GM19468 (cell line): ENCODE results near the gene MT1B.

Source experiments
- ATAC-seq: cut with Tn5 transposase; IDR thresholded peaks from one replicate; pipeline ENCODE4 v1.9.1; 2021; ENCODE audit warnings: mild to moderate bottlenecking, moderate library complexity, moderate number of reproducible peaks; ENCODE audit not compliant: unreplicated experiment; ENCODE audit errors: extremely low read depth

Gene MT1B

DNA sequence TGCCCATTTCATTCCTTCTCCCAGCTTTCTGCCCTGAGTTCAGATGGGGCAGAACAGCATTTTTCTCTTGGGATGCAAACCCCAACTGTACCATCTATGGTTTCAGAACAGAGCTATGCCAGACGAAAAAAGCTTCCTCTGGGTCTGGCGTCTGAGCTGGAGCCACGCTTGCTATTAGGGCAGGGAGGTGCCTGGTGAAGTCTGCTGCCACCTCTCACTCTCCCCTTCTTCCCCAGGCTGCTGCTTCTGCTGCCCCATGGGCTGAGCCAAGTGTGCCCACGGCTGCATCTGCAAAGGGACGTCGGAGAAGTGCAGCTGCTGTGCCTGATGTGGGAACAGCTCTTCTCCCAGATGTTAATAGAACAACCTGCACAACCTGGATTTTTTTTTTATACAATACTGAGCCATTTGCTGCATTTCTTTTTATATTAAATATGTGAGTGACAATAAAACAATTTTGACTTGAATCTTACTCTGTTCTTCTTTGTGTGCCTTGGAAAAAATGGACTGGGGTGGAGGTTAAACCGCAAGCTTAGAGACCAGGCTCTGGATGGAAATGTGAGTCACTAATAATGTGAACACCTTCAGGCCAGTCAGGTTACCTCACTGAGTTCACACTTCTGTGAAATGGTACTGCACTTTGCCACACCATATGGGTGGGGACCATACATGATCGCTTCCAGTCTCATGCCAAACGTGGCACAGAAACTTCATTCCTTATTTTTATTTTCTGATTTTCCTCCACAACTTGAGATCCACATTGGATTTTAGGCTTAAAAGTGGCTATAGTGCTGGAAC is 14.9 kb upstream of the MT1B start:
- ATAC-seq, result no peak

- no peak for ATAC-seq
Observed at GRCh38 chr16:56637814-56638750, 13.6 kb upstream of the MT1B start, which contains the start of gene MT1A. Gene MT1A, plus strand, starts transcription at chr16:56638666. Its CDS starts 73 bp downstream, at chr16:56638739.

- ATAC-seq, result no peak
Observed at GRCh38 chr16:56639045-56639444, 12.6 kb upstream of the MT1B start.

- ATAC-seq, result no peak
Observed at GRCh38 chr16:56640076-56640475, 11.6 kb upstream of the MT1B start.

DNA sequence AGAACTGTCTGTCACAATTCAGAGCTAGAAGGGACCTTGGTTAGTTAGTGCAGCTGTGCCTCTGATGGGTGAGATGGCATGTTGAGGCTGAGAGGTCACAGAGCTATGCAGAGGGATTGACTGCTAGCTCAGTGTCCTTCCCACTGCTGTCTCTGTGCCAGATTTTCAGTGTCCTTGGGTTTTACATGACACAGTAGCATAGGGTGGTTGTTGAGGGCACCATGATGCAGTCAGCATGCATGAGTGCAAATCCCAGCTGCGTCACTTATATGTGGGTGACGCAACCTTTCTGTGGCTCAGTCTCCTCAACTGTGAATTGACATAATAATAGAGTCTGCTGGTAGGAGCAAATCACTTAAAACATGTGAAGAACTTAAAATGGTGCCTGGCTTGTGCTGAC is 10.5 kb upstream of the MT1B start:
- no peak for ATAC-seq

DNA sequence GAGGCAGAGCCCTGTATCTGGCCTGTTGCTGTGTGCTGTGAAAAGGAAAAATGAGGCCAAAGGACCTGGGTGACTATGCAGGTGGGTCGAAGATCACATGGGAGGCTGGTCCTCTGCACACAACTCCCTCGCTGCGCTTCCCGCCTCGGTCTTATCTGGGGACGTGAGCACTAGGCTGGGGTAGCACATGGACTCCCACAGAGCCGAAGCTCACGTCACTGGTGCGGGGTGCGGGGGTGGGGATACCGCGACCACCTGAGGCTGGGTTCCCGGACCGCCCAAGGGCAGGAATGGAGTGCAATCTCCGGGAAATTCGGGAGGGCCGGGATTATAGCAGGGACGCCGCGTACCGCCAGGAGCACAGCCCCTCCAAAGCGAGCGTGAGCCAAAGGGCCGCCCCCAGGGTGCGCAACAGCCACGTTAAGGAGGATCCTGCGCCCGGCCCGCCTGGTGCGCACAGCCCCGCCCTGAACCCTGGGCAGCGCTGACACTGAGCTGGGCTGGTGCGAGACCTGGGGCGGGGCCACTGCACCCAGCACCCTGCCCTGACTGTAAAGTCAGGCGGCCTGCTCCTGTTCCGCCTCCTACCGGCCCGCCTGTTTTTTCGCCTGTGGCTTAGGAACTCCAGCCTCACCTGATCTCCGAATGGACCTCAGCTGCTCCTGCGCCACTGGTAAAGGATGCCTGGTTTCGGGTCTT is 8.5 kb upstream of the MT1B start:
- ATAC-seq, result no peak

DNA sequence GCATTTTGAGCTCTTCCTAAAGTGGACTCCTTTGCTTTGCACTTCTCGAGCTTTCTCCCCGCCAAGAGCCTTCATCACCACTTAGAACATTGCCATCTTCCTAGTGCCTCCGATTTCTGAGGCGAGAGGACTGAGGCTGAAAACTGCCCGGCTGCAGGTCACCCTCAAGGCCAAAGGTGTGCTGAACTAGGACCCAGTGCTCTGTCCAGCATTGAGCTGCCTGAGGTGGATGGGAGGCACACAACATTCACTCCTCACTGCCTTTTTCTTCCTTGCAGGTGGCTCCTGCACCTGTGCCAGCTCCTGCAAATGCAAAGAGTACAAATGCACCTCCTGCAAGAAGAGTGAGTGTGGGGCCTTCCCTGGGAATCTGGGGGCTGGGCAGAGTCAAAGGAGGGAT is 7.9 kb upstream of the MT1B start:
- no peak for ATAC-seq

- no peak for ATAC-seq
Observed at GRCh38 chr16:56645311-56645710, 6.4 kb upstream of the MT1B start.

DNA sequence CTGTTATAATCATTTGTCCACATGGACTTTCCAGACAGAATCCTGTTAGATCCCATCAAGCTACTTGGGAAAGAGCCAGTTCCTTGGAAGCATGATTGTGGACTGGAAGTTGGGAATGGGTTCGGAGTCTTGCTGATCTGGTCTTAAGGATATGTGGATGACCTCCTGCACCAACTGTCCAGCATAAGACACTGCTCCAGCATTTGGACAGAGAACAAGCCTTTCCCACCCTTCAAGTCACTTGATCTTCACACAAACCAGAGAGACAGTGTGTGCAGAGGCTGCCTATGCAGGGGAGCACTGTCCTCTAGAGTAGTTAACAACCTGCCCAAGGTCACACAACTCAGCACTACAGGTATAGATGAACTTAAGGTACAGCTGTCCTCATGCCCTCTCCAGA is 5.8 kb upstream of the MT1B start:
- ATAC-seq, result no peak

DNA sequence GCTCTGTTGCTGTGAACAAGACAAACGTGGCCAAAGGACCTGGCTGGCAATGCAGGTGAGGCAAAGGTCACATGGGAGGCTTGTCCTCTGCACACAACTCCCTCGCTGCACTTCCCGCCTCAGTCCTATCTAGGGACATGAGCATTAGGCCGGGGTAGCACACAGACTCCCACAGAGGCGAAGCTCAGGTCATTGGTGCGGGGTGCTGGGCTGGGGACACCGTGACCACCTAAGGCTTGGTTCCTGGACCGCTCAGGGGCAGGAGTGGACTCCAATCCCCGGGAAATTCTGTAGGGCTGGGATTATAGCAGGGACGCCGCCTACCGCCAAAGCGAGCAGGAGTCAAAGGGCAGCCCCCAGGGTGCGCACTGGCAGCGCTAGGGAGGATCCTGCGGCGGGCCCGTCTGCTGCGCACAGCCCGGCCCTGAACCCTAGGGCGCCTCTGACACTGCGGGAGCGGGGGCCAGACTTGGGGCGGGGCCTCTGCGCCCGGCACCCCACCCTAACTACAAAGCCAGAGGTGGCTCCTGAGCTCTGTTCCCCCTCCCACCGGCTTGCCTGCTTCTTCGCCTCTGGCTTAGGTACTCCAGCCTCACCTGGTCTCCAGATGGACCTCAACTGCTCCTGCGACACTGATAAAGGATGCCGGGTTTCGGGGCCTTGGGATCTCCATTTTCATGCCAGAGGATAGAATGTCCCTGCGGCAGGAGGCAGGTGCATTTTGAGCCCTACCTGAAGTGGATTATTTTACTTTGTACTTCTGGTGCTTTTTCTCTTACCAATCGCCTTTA is 3.9 kb upstream of the MT1B start:
- no peak for ATAC-seq

DNA sequence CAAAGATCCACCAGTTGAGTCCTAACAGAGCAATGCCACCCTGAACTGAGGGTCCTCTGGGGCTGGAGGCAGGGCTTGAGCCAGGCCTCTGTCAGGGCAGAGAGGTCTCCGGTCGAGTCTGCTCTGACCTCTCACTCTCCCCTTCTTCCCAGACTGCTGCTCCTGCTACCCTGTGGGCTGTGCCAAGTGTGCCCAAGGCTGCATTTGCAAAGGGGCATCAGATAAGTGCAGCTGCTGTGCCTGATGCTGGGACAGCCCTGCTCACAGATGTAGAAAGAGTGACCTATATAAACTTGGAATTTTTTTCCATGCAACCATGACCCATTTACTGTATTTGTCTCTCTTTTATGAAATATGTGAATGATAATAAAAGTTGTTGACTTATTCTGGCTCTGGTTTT is 2.4 kb upstream of the MT1B start:
- ATAC-seq, result no peak

DNA sequence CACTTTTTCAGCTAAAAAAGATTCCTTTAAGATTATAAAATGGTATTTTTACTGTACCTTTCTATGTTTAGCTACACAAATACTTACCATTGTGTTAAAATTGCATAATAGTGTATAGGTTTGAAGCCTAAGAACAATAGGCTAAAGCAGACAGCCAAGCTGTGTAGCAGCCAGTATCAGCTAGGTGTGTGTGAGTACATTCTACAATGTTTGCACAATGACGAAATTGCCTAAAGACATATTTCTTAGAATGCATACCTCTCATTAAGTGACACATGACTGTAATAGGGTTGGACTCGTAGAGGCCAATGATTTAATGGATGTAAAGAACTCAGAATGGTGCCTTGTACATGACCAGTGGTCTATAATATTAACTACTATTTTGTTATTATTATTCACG is 1.9 kb upstream of the MT1B start:
- ATAC-seq, result no peak

- no peak for ATAC-seq
Observed at GRCh38 chr16:56652600-56652999, 914 bp downstream of the MT1B start.

DNA sequence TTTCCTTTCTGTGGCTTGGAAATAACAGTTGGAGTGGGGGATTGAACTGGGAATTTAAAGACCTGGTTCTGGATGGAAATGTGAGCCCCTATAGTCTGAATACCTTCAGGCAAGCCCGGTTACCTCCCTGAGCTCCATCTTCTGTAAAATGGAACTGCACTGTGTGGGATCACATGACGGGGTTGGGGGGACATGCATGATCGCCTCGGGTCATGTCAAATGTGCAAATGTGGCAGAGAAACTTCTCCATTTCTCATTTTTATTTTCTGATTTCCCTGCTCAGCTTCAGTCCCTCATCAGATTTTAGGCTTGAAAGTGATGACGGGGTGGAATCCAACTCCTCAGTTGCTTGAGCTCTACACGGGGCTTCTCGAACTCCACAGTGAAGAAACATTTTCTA is 1.5 kb downstream of the MT1B start:
- no peak for ATAC-seq

- no peak for ATAC-seq
Observed at GRCh38 chr16:56657555-56658326, 6.1 kb downstream of the MT1B start, which contains the start of gene MT1F. Gene MT1F, plus strand, starts transcription at chr16:56657959. Its CDS starts 100 bp downstream, at chr16:56658059.

GRCh38 chr16:56658327-56658875 is 6.7 kb downstream of the MT1B start:
- no peak for ATAC-seq

DNA sequence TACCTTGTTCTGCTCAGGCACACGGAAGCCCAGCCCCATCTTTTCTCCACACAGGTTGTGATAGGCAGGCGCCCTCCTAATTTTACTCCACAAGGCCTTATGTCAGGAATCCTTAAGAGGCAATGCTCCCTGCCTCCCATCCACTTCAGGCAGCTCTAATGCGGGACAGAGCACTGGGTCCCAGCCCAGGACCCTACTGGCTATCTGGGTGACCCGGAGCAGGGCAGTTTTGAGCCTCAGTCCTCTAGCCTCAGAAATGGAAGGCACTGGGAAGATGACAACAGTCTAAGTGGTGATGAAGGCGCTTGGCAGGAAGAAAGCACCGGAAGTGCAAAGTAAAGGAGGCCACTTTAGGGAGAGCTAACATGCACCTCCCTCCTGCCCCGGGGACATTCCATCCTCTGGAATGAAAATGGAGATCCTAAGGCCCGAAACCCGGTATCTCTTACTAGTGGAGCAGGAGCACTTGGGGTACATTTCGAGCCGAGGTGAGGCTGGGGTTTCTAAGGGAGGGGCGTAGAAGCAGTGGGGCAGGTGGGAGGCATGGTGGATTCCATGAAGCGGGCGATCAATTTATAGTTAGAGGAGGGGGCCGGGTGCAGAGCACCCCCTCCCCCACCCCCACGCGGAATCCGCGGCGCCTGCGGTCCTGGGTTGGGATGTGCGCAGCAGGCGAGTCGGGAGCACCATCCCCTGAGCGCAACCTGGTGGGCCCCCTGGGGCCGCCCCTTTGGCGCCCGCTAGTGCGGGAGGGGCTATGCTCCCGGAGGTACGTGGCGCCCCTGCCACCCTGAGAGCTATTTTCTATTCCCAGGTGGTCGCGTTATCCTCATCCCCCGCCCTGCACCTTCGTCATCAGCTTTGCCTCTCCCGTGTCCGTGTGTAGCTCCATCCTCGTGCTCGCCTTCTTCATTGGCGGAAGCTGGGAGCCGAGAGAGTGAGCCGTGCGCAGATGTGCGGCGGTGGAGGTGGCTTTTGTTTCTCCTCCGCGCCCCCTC is 11.0 kb downstream of the MT1B start:
- ATAC-seq, result no peak

GRCh38 chr16:56664506-56664905 is 12.8 kb downstream of the MT1B start:
- no peak for ATAC-seq
